Kidney (tissue), 14 donors: ENCODE measurements around the gene SLC66A3. TPM values are rescaled to one million over a fixed set of nuclear protein-coding genes. Genes with fewer than 3 reads are reported as not detected.

Experiments used
- DNase-seq, 5 donors: peaks; one replicate each; pipeline ENCODE4 v3.0.0-alpha.2; 2013 to 2020
- FAIRE-seq: peaks from 2 replicates; lab custom pipeline; 2012; peaks lifted over from hg19 to GRCh38; lab: Jason Lieb, UNC
- H3K27ac ChIP-seq, 2 donors: one replicate each; pipeline ENCODE4 v1.7.0; 2013; ENCODE audit warnings: low read depth in 2 of 2, low read length in 2 of 2, inconsistent platforms in 1 of 2
- H3K27me3 ChIP-seq: one replicate; pipeline ENCODE4 v1.7.1; 2013; ENCODE audit warnings: low read length, inconsistent platforms; ENCODE audit not compliant: control insufficient read depth, insufficient read depth
- H3K36me3 ChIP-seq, 3 donors: one replicate each; pipeline versions ENCODE4 v1.7.0 to v1.7.1; 2013; ENCODE audit warnings: low read length in 3 of 3, control low read depth in 1 of 3, inconsistent platforms in 1 of 3; ENCODE audit not compliant: insufficient read depth in 3 of 3, control insufficient read depth in 2 of 3
- H3K4me1 ChIP-seq, 3 donors: one replicate each; pipeline versions ENCODE4 v1.7.0 to v1.7.1; 2013; ENCODE audit warnings: low read length in 3 of 3, inconsistent platforms in 1 of 3, low read depth in 1 of 3; ENCODE audit not compliant: control insufficient read depth in 2 of 3, insufficient read depth in 2 of 3
- H3K4me3 ChIP-seq, 3 donors: one replicate each; pipeline versions ENCODE4 v1.7.0 to v1.8.1; 2013; ENCODE audit warnings: low read length in 3 of 3, control low read depth in 1 of 3, inconsistent platforms in 1 of 3
- H3K9ac ChIP-seq, 3 donors: one replicate each; pipeline versions ENCODE4 v1.7.0 to v1.7.1; 2013; ENCODE audit warnings: low read length in 3 of 3, control low read depth in 1 of 3, inconsistent platforms in 1 of 3
- H3K9me3 ChIP-seq, 3 donors: one replicate each; pipeline versions ENCODE4 v1.7.0 to v1.7.1; 2013; ENCODE audit warnings: low read length in 3 of 3, control low read depth in 1 of 3, inconsistent platforms in 1 of 3; ENCODE audit not compliant: control insufficient read depth in 2 of 3, insufficient read depth in 1 of 3
- CTCF ChIP-seq: IDR thresholded peaks from 3 replicates; pipeline ENCODE4 v1.5.1; 2012; ENCODE audit warnings: mild to moderate bottlenecking, moderate library complexity, borderline replicate concordance; ENCODE audit not compliant: insufficient read depth; ENCODE audit errors: extremely low read depth
- intact Hi-C: fragments of 100-400 bp; cut with DNase I; formaldehyde crosslinking; loops from one replicate; pipeline ENCODE4 v1.11.1; 2022
- polyA plus RNA-seq: library from polyadenylated mRNA; stranded (reverse); fragments of 350-450 nt; fragmentation: Illumina TruSeq; extraction: RNeasy Lipid Tissue Mini Kit (QIAGEN cat#74804); gene quantifications from one replicate; pipeline ENCODE4 v1.2.3, GENCODE V29; 2014; ENCODE audit warnings: low read depth, low replicate concordance; ENCODE audit not compliant: insufficient read depth
- total RNA-seq: library from RNA; stranded (reverse); fragmentation: NEBNext Ultra II Directional; extraction: Animal tissue kit (Norgen Biotek cat#: 25700); gene quantifications from one replicate; pipeline ENCODE4 v1.2.1, GENCODE V29; 2021
- donor health status: control.
- donor health status: control.
- donor health status: control.
- donor health status: control.
- donor health status: control.
- donor health status: DM: yes; HTN: yes; CAD: no.
- donor health status: Normal renal cell carcinoma (clear cell type).

The SLC66A3 gene
- total and polyA plus RNA-seq, 2 donors from 2014 or later: 28.4 to 33.0 TPM

GRCh38 chr2:11132036-11132671 lies 23.1 kb upstream of the SLC66A3 start:
- FAIRE-seq: no peak
- intact Hi-C loops: no loop called here

GRCh38 chr2:11133238-11133935 lies 21.9 kb upstream of the SLC66A3 start:
- H3K36me3 ChIP-seq: no peaks in the 10 kb centered on the region
- DNase-seq (peak in 4 of 5 donors; percentile 53 to 62 (median 60)), FAIRE-seq (no peak)
- H3K27ac ChIP-seq: no peak overlapping the region
- no peaks in the 10 kb centered on the region for H3K9me3 ChIP-seq
- peak overlapping the region in 2 of 3 donors; percentile 3 to 17 for H3K9ac ChIP-seq
- H3K27me3 ChIP-seq: no peaks in the 10 kb centered on the region
- H3K4me3 ChIP-seq: peak overlapping the region; percentile 50 to 76 (median 57)
- no peak for TF ChIP-seq CTCF
- H3K4me1 ChIP-seq: peaks cover 0 to 12% (median 4%) of the 10 kb centered on the region in 3 donors
- intact Hi-C loops: no loop called here

More at GRCh38 chr2:11132036-11132671, 23.1 kb upstream of the SLC66A3 start:
- DNase-seq: peak in 1 of 5 donors; percentile 48
- Histone ChIP-seq H3K36me3 (no peaks in the 10 kb centered on the region), H3K9ac (peak overlapping the region in 1 of 3 donors; percentile 31), H3K27me3 (no peaks in the 10 kb centered on the region), H3K4me1 (peaks cover 0 to 12% (median 4%) of the 10 kb centered on the region in 3 donors), H3K27ac (no peak overlapping the region), H3K4me3 (peak overlapping the region in 2 of 3 donors; percentile 50 to 76), H3K9me3 (no peaks in the 10 kb centered on the region)
- TF ChIP-seq CTCF: no peak

GRCh38 chr2:11133936-11134320 lies 21.3 kb upstream of the SLC66A3 start:
- DNase-seq (no peak), FAIRE-seq (no peak)
- Histone ChIP-seq H3K27ac (no peak overlapping the region), H3K36me3 (no peaks in the 10 kb centered on the region), H3K27me3 (no peaks in the 10 kb centered on the region), H3K4me3 (peak overlapping the region in 2 of 3 donors; percentile 57 to 76), H3K9ac (no peak overlapping the region), H3K9me3 (no peaks in the 10 kb centered on the region), H3K4me1 (peaks cover 0 to 12% (median 4%) of the 10 kb centered on the region in 3 donors)
- intact Hi-C loops: no loop called here
- no peak for TF ChIP-seq CTCF
